Stimulated activated CD4-positive, alpha-beta T cell treated with anti-CD3 and anti-CD28 coated beads, TNF-alpha, amount 100 ng/mL, for 48 hours (primary cell): ENCODE data around the gene SOX5.
"Not testable (repeated sequence)": the region's sequence is repeated elsewhere in the genome, so short reads cannot be mapped to it uniquely, and the experiment has no call there.

ENCODE experiments used
- DNase-seq, 3 donors: peaks; one replicate each; pipeline ENCODE4 v3.0.0-alpha.2; 2020; ENCODE audit warnings: low read depth in 3 of 3

SOX5 gene

GRCh38 chr12:23834076-23834475 lies 115.4 kb downstream of the SOX5 start:
- no peak for DNase-seq

GRCh38 chr12:23831739-23832138 lies 117.7 kb downstream of the SOX5 start:
- DNase-seq = no peak

GRCh38 chr12:23830210-23830609 lies 119.3 kb downstream of the SOX5 start:
- DNase-seq = no peak

- DNase-seq = no peak
Measured at GRCh38 chr12:23827353-23827752, 122.1 kb downstream of the SOX5 start.

- not testable (repeated sequence) for DNase-seq
Measured at GRCh38 chr12:23825124-23825523, 124.3 kb downstream of the SOX5 start.

GRCh38 chr12:23824358-23824757 lies 125.1 kb downstream of the SOX5 start:
- no peak for DNase-seq

GRCh38 chr12:23822883-23823282 lies 126.6 kb downstream of the SOX5 start:
- DNase-seq = not testable (repeated sequence)

- DNase-seq = no peak
Measured at GRCh38 chr12:23817345-23817744, 132.1 kb downstream of the SOX5 start.

- no peak for DNase-seq
Measured at GRCh38 chr12:23816394-23816851, 133.0 kb downstream of the SOX5 start.

- DNase-seq = no peak
Measured at GRCh38 chr12:23815810-23816209, 133.7 kb downstream of the SOX5 start.

- no peak for DNase-seq
Measured at GRCh38 chr12:23813206-23813605, 136.3 kb downstream of the SOX5 start.

GRCh38 chr12:23810329-23810902 lies 139.1 kb downstream of the SOX5 start:
- DNase-seq = no peak

GRCh38 chr12:23803540-23803939 lies 145.9 kb downstream of the SOX5 start:
- no peak for DNase-seq

- DNase-seq = no peak
Measured at GRCh38 chr12:23795494-23795893, 154.0 kb downstream of the SOX5 start.

- DNase-seq = no peak
Measured at GRCh38 chr12:23781118-23781517, 168.4 kb downstream of the SOX5 start.

GRCh38 chr12:23775208-23775607 lies 174.3 kb downstream of the SOX5 start:
- no peak for DNase-seq

- no peak for DNase-seq
Measured at GRCh38 chr12:23771240-23771949, 178.1 kb downstream of the SOX5 start.

GRCh38 chr12:23770202-23770938 lies 179.1 kb downstream of the SOX5 start:
- DNase-seq = no peak

GRCh38 chr12:23767834-23768233 lies 181.6 kb downstream of the SOX5 start:
- DNase-seq = no peak

GRCh38 chr12:23763724-23764123 lies 185.7 kb downstream of the SOX5 start:
- no peak for DNase-seq

GRCh38 chr12:23760495-23760894 lies 189.0 kb downstream of the SOX5 start:
- DNase-seq = no peak

GRCh38 chr12:23758608-23759007 lies 190.9 kb downstream of the SOX5 start:
- no peak for DNase-seq

GRCh38 chr12:23757541-23757962 lies 191.9 kb downstream of the SOX5 start:
- DNase-seq = no peak
